ENCODE results near the gene UMPS. TPM values are rescaled to one million over a fixed set of nuclear protein-coding genes. Genes with fewer than 3 reads are reported as not detected.
A peak's percentile ranks its signal among the peaks of the same experiment; 100 is the strongest.

The UMPS gene
- total RNA-seq, 1 donor from 2014 or later, result 31.3 TPM

DNA sequence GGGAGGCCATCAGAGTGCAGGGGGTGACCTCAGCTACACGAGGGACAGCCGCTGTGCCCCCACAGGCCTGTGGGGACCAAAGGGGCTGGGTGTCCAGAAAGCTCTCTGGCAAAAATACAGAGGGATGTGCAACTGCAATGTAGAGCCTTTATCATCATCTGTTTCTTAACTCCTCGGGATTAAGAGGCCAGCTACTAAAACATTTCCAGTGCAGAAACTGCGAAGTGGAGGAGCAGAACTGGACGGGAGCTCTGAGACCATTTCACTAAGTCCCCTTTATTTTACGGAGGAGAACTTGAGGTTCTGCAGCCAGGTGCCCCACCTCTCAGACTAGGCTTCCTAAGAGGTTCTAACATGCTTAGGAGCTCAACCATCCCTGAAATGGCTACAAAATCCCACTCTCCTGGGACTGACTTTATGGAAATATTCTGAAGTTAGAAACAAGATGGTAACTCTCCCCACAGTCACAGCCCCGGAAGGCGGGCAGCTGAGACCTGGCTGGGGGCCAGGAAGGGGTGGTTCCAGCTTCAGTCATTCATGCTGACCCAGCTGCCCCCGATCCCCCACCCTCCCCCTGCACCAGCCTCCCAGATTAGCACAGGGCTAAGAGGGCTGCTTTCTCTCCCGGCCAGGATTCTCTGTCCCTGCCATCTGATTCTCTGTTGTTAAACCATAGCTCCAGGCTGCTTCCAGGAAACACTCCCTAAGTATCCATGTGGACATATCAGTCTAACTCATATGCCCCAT is 40.3 kb downstream of the UMPS start:
- H3K27me3 ChIP-seq (ENCODE audit: control insufficient read depth, insufficient read depth, low read length), result no peaks in the 10 kb centered on the region
- FAIRE-seq, result no peak
- H3K4me3 ChIP-seq (ENCODE audit: low read depth, low read length), result no peak overlapping the region
- peak; percentile 12 for DNase-seq (ENCODE audit: low read depth)
- no peak for TF ChIP-seq CTCF (IDR thresholded peaks at IDR 0.05; ENCODE audit: insufficient read depth, low read length, severe bottlenecking)
- peaks cover 3% of the 10 kb centered on the region for H3K36me3 ChIP-seq (ENCODE audit: control insufficient read depth, insufficient read depth, low read length)

DNA sequence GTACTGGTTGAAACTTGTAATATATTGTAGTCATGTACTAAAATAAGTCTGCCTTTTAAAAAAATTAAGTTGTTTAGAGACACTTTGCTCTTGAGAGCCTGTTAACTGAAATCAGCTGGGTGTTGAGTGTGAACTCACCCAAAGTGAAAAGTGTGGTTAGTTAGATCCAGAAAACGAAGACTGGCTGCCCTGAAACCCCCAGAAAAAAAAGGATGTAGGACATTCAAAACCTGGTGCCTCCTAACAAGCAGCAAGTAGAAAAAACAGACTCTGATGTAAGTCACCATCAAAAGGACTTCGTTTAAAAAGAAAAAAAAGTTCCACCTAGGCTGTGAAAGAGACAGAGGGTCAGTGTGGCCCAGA is 40.8 kb downstream of the UMPS start:
- DNase-seq (ENCODE audit: low read depth) (no peak), FAIRE-seq (no peak)
- Histone ChIP-seq H3K27me3 (ENCODE audit: control insufficient read depth, insufficient read depth, low read length) (no peaks in the 10 kb centered on the region), H3K4me3 (ENCODE audit: low read depth, low read length) (no peak overlapping the region), H3K36me3 (ENCODE audit: control insufficient read depth, insufficient read depth, low read length) (peaks cover 3% of the 10 kb centered on the region)
- TF ChIP-seq CTCF (IDR thresholded peaks at IDR 0.05; ENCODE audit: insufficient read depth, low read length, severe bottlenecking), result no peak

- peaks cover 3% of the 10 kb centered on the region for H3K36me3 ChIP-seq (ENCODE audit: control insufficient read depth, insufficient read depth, low read length)
- H3K4me3 ChIP-seq (ENCODE audit: low read depth, low read length), result no peak overlapping the region
- TF ChIP-seq CTCF (IDR thresholded peaks at IDR 0.05; ENCODE audit: insufficient read depth, low read length, severe bottlenecking), result no peak
- FAIRE-seq (no peak), DNase-seq (ENCODE audit: low read depth) (no peak)
- H3K27me3 ChIP-seq (ENCODE audit: control insufficient read depth, insufficient read depth, low read length), result no peaks in the 10 kb centered on the region
These were observed 42.0 kb downstream of the UMPS start for GRCh38 chr3:124772081-124772831.

GRCh38 chr3:124773351-124774326 is 43.4 kb downstream of the UMPS start:
- no peak for TF ChIP-seq CTCF (IDR thresholded peaks at IDR 0.05; ENCODE audit: insufficient read depth, low read length, severe bottlenecking)
- peaks cover 3% of the 10 kb centered on the region for H3K36me3 ChIP-seq (ENCODE audit: control insufficient read depth, insufficient read depth, low read length)

DNA sequence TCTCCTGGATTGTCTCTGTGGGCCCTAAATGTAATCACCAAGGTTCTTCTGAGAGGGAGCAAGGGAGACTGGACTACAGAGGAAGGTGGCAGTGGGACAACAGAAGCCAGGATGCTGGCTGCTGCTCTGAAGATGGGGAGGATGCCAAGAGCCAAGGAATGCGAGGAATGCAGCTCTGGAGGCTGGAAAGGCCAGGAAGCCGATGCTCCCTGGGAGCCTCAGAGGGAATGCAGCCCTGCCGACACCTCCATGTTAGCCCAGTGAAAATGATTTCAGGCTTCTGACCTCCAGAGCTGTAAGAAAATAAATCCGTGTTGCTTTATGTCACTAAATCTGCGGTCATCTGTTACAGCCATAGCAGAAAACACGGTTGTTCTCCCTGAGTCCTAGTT is 44.1 kb downstream of the UMPS start:
- DNase-seq (ENCODE audit: low read depth), result no peak
- peak; percentile 83 for FAIRE-seq
- Histone ChIP-seq H3K4me3 (ENCODE audit: low read depth, low read length) (no peak overlapping the region), H3K36me3 (ENCODE audit: control insufficient read depth, insufficient read depth, low read length) (peaks cover 3% of the 10 kb centered on the region), H3K27me3 (ENCODE audit: control insufficient read depth, insufficient read depth, low read length) (no peaks in the 10 kb centered on the region)
- no peak for TF ChIP-seq CTCF (IDR thresholded peaks at IDR 0.05; ENCODE audit: insufficient read depth, low read length, severe bottlenecking)

More at GRCh38 chr3:124773351-124774326, 43.4 kb downstream of the UMPS start:
- no peak for FAIRE-seq
- Histone ChIP-seq H3K4me3 (ENCODE audit: low read depth, low read length) (no peak overlapping the region), H3K27me3 (ENCODE audit: control insufficient read depth, insufficient read depth, low read length) (no peaks in the 10 kb centered on the region)
- DNase-seq (ENCODE audit: low read depth), result no peak

Data from bronchial epithelial cell (primary cell).